H9 (cell line): ENCODE results near the gene BIN1. TPM values are rescaled to one million over a fixed set of nuclear protein-coding genes. Genes with fewer than 3 reads are reported as not detected.

ENCODE experiments used
- DNase-seq: peaks from one replicate; pipeline ENCODE4 v3.0.0-alpha.2; 2017
- H2AFZ ChIP-seq: one replicate; pipeline ENCODE4 v1.6.1; 2013; ENCODE audit warnings: mild to moderate bottlenecking, low read length, control low read depth, moderate library complexity
- H2AK5ac ChIP-seq: 2 replicates; pipeline ENCODE4 v1.6.1; 2013; ENCODE audit warnings: low read length, control low read depth, mixed read lengths; ENCODE audit not compliant: insufficient read length
- H2BK120ac ChIP-seq: one replicate; pipeline ENCODE4 v1.6.1; 2013; ENCODE audit warnings: low read depth, mild to moderate bottlenecking, low read length, control low read depth, inconsistent platforms; ENCODE audit not compliant: poor library complexity, severe bottlenecking
- H2BK12ac ChIP-seq: 2 replicates; pipeline ENCODE4 v1.6.1; 2013; ENCODE audit warnings: low read length, control low read depth, mixed read lengths, low read depth; ENCODE audit not compliant: insufficient read length
- H2BK15ac ChIP-seq: 2 replicates; pipeline ENCODE4 v1.6.1; 2013; ENCODE audit warnings: low read depth, low read length, control low read depth
- H2BK20ac ChIP-seq: one replicate; pipeline ENCODE4 v1.6.1; 2013; ENCODE audit warnings: low read depth, mild to moderate bottlenecking, low read length, control low read depth, inconsistent platforms; ENCODE audit not compliant: poor library complexity, severe bottlenecking
- H2BK5ac ChIP-seq: 2 replicates; pipeline ENCODE4 v1.6.1; 2013; ENCODE audit warnings: low read length, control low read depth, mixed read lengths; ENCODE audit not compliant: insufficient read length
- H3K14ac ChIP-seq: 2 replicates; pipeline ENCODE4 v1.6.1; 2013; ENCODE audit warnings: low read length, control low read depth; ENCODE audit not compliant: insufficient read depth
- H3K18ac ChIP-seq: 2 replicates; pipeline ENCODE4 v1.6.1; 2013; ENCODE audit warnings: low read depth, mild to moderate bottlenecking, mixed read lengths, low read length, control low read depth; ENCODE audit not compliant: insufficient read length
- H3K23ac ChIP-seq: 2 replicates; pipeline ENCODE4 v1.6.1; 2013; ENCODE audit warnings: low read length, control low read depth, mixed read lengths, low read depth; ENCODE audit not compliant: insufficient read length
- H3K23me2 ChIP-seq: 2 replicates; pipeline ENCODE4 v1.6.1; 2013; ENCODE audit warnings: low read depth, mild to moderate bottlenecking, mixed read lengths, low read length, control low read depth; ENCODE audit not compliant: insufficient read length, poor library complexity, severe bottlenecking
- H3K27ac ChIP-seq: 2 replicates; pipeline ENCODE4 v1.5.1; 2013; ENCODE audit warnings: low read length, control low read depth, mixed read lengths, low read depth; ENCODE audit not compliant: insufficient read length
- H3K27me3 ChIP-seq: 2 replicates; pipeline ENCODE4 v1.6.1; 2013; ENCODE audit warnings: low read length, control low read depth, inconsistent platforms; ENCODE audit not compliant: insufficient read depth
- H3K4ac ChIP-seq: 2 replicates; pipeline ENCODE4 v1.6.1; 2013; ENCODE audit warnings: low read depth, mild to moderate bottlenecking, control low read depth, inconsistent platforms, low read length, moderate library complexity
- H3K4me1 ChIP-seq: 2 replicates; pipeline ENCODE4 v1.6.1; 2013; ENCODE audit warnings: low read length, control low read depth, inconsistent platforms; ENCODE audit not compliant: insufficient read depth
- H3K4me2 ChIP-seq: 2 replicates; pipeline ENCODE4 v1.6.1; 2013; ENCODE audit warnings: low read length, control low read depth, mixed read lengths; ENCODE audit not compliant: insufficient read length, insufficient read depth
- H3K56ac ChIP-seq: 2 replicates; pipeline ENCODE4 v1.6.1; 2013; ENCODE audit warnings: low read depth, mild to moderate bottlenecking, mixed read lengths, low read length, control low read depth; ENCODE audit not compliant: insufficient read length
- H3K79me1 ChIP-seq: 2 replicates; pipeline ENCODE4 v1.6.1; 2013; ENCODE audit warnings: low read depth, mild to moderate bottlenecking, moderate library complexity, low read length, control low read depth, inconsistent platforms; ENCODE audit not compliant: insufficient read depth, poor library complexity, severe bottlenecking
- H3K79me2 ChIP-seq: 2 replicates; pipeline ENCODE4 v1.6.1; 2013; ENCODE audit warnings: low read length, control low read depth, inconsistent platforms; ENCODE audit not compliant: insufficient read depth
- H3K9ac ChIP-seq: 2 replicates; pipeline ENCODE4 v1.6.1; 2013; ENCODE audit warnings: low read length, control low read depth, mixed read lengths; ENCODE audit not compliant: insufficient read length; ENCODE audit errors: extremely low read depth
- H3K9me3 ChIP-seq: one replicate; pipeline ENCODE4 v1.6.1; 2013; ENCODE audit warnings: low read depth, low read length, inconsistent platforms; ENCODE audit not compliant: control insufficient read depth
- H3T11ph ChIP-seq: one replicate; pipeline ENCODE4 v1.6.1; 2013; ENCODE audit warnings: mild to moderate bottlenecking, low read length, control low read depth, inconsistent platforms
- H4K20me1 ChIP-seq: one replicate; pipeline ENCODE4 v1.6.1; 2013; ENCODE audit not compliant: control insufficient read depth, insufficient read length, insufficient read depth
- H4K5ac ChIP-seq: 2 replicates; pipeline ENCODE4 v1.6.1; 2013; ENCODE audit warnings: low read depth, mild to moderate bottlenecking, mixed read lengths, low read length, control low read depth; ENCODE audit not compliant: insufficient read length
- H4K8ac ChIP-seq: replicated peaks from 2 replicates; pipeline ENCODE4 v1.6.1; 2013; ENCODE audit warnings: low read length, control low read depth, mixed read lengths, low read depth; ENCODE audit not compliant: insufficient read length
- H4K91ac ChIP-seq: 2 replicates; pipeline ENCODE4 v1.6.1; 2013; ENCODE audit warnings: low read depth, mild to moderate bottlenecking, moderate library complexity, mixed read lengths, low read length, control low read depth; ENCODE audit not compliant: insufficient read length
- H3K27ac Mint-ChIP-seq, 3 experiments: 2 replicates in 2 of 3; 3 replicates in 1 of 3; pipeline ENCODE4 v1.8.0; 2020 to 2021; ENCODE audit warnings: mixed read lengths in 3 of 3, mild to moderate bottlenecking in 1 of 3, moderate library complexity in 1 of 3
- H3K27me3 Mint-ChIP-seq: 2 replicates; pipeline ENCODE4 v1.8.0; 2021; ENCODE audit warnings: low read depth, mild to moderate bottlenecking, moderate library complexity, mixed read lengths
- H3K36me3 Mint-ChIP-seq, 3 experiments: 2 replicates in 2 of 3; 3 replicates in 1 of 3; pipeline ENCODE4 v1.8.0; 2020 to 2021; ENCODE audit warnings: low read depth in 3 of 3, mixed read lengths in 3 of 3; ENCODE audit not compliant: insufficient read depth in 1 of 3
- H3K4me1 Mint-ChIP-seq, 2 experiments: 2 replicates each; pipeline ENCODE4 v1.8.0; 2020; ENCODE audit warnings: mixed read lengths in 2 of 2
- H3K4me3 Mint-ChIP-seq, 2 experiments: 2 replicates in 1 of 2; 3 replicates in 1 of 2; pipeline ENCODE4 v1.8.0; 2020 to 2021; ENCODE audit warnings: mild to moderate bottlenecking in 2 of 2, mixed read lengths in 2 of 2, moderate library complexity in 1 of 2
- H3K9me3 Mint-ChIP-seq, 2 experiments: 2 replicates in 1 of 2; 3 replicates in 1 of 2; pipeline ENCODE4 v1.8.0; 2020; ENCODE audit warnings: mild to moderate bottlenecking in 2 of 2, mixed read lengths in 2 of 2, moderate library complexity in 1 of 2
- whole genome bisulfite sequencing: extraction: QIAGEN DNeasy Blood & Tissue Kit; methylation state at CpG from one replicate; pipeline ENCODE4 v1.1.7; 2013; ENCODE audit warnings: missing lambda C conversion rate, low lambda C conversion rate, mixed read lengths; ENCODE audit not compliant: insufficient read length; ENCODE audit errors: extremely low coverage; 5-methylcytosine and 5-hydroxymethylcytosine counted together
- total RNA-seq: library from RNA; stranded (reverse); gene quantifications from 2 replicates; pipeline ENCODE4 v1.2.1, GENCODE V29; 2021
- TF ChIP-seq, protein P1 (sequence below): fragments of 200-600 bp; sonication (generic); conservative IDR thresholded peaks from 3 replicates; pipeline ENCODE4 v1.8.0; 2021; ENCODE audit warnings: antibody characterized with exemption, mild to moderate bottlenecking

Gene BIN1
- total RNA-seq, 1 experiment from 2014 or later = 32.0 TPM

DNA sequence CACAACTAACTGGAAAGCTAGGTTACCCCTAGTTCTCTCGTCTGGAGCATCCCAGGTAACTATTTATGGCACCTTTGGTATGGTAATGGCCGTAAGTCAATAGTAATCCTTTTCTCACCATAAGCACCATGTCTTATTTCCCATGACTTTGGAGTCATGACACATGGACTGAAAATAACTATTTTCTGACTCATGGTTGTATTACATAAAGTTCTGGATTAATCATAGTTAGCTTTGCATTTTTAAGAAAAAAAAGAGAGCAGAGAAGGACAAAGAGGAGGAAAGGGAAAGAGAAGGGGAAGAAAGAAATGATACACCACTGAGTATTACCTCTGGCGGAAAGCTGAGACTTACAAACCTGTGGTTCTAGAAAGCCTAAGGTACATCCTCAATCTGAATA lies 99.3 kb downstream of the BIN1 start:
- H3K79me2 ChIP-seq = no peaks in the 10 kb centered on the region
- WGBS = no CpG with 5 or more reads among the region's 3 CpGs
- no peak overlapping the region for H2BK120ac ChIP-seq
- no peaks in the 10 kb centered on the region for H4K20me1 ChIP-seq
- Mint-ChIP-seq H3K9me3 (no peaks in the 10 kb centered on the region), H3K4me3 (no peak overlapping the region), H3K27me3 (peaks cover 7% of the 10 kb centered on the region), H3K27ac (no peak overlapping the region), H3K4me1 (peaks cover 11% of the 10 kb centered on the region in 2 experiments), H3K36me3 (no peaks in the 10 kb centered on the region)
- no peak overlapping the region for H3K4ac ChIP-seq
- H3K18ac ChIP-seq = no peak overlapping the region
- no peak overlapping the region for H2BK12ac ChIP-seq
- TF ChIP-seq, protein P1, sequence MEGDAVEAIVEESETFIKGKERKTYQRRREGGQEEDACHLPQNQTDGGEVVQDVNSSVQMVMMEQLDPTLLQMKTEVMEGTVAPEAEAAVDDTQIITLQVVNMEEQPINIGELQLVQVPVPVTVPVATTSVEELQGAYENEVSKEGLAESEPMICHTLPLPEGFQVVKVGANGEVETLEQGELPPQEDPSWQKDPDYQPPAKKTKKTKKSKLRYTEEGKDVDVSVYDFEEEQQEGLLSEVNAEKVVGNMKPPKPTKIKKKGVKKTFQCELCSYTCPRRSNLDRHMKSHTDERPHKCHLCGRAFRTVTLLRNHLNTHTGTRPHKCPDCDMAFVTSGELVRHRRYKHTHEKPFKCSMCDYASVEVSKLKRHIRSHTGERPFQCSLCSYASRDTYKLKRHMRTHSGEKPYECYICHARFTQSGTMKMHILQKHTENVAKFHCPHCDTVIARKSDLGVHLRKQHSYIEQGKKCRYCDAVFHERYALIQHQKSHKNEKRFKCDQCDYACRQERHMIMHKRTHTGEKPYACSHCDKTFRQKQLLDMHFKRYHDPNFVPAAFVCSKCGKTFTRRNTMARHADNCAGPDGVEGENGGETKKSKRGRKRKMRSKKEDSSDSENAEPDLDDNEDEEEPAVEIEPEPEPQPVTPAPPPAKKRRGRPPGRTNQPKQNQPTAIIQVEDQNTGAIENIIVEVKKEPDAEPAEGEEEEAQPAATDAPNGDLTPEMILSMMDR = no peak
- H3K4me2 ChIP-seq = no peak overlapping the region
- no peaks in the 10 kb centered on the region for H3K27me3 ChIP-seq
- no peaks in the 10 kb centered on the region for H3K23me2 ChIP-seq
- no peak overlapping the region for H2BK5ac ChIP-seq
- no peaks in the 10 kb centered on the region for H3K9me3 ChIP-seq
- no peak overlapping the region for H2AFZ ChIP-seq
- no peak overlapping the region for H4K91ac ChIP-seq
- H3K56ac ChIP-seq = no peak overlapping the region
- no peak overlapping the region for H2BK20ac ChIP-seq
- H2BK15ac ChIP-seq = no peak overlapping the region
- H3K9ac ChIP-seq = no peak overlapping the region
- H2AK5ac ChIP-seq = no peak overlapping the region
- H3K79me1 ChIP-seq = no peaks in the 10 kb centered on the region
- H3K27ac ChIP-seq = no peak overlapping the region
- no peaks in the 10 kb centered on the region; the same call in 1 of the 2 replicates for H3K4me1 ChIP-seq
- H3K14ac ChIP-seq = no peak overlapping the region
- no peak overlapping the region for H4K5ac ChIP-seq
- no peak for DNase-seq
- no peak overlapping the region for H3T11ph ChIP-seq
- H4K8ac ChIP-seq = no peak overlapping the region
- no peak overlapping the region for H3K23ac ChIP-seq
